HEK293 (cell line): ENCODE results near the gene ADH6.

Experiments
- CTCF ChIA-PET: fragments of 350-600 bp; formaldehyde crosslinking; extraction: SDS; loops from one replicate; lab custom pipeline; 2021; ENCODE audit warnings: antibody characterized with exemption; lab: Yijun Ruan, JAX
- POLR2A ChIA-PET: fragments of 300-600 bp; formaldehyde crosslinking; extraction: SDS; loops from one replicate; lab custom pipeline; 2020; ENCODE audit warnings: antibody characterized with exemption, inconsistent platforms; lab: Yijun Ruan, JAX
- H3K27ac ChIP-seq: fragments of 200-500 bp; sonication (Bioruptor generic); 2 replicates; pipeline ENCODE4 v1.5.1; 2014; ENCODE audit warnings: low read depth, low read length, control low read depth, inconsistent platforms; ENCODE audit errors: extremely low read depth
- H3K36me3 ChIP-seq, 2 experiments: fragments of 200-500 bp in 1 of 2; sonication (Bioruptor generic) in 1 of 2; 1 replicate in 1 of 2; 2 replicates in 1 of 2; pipeline ENCODE4 v1.5.1; 2014 to 2017; ENCODE audit warnings: inconsistent platforms in 2 of 2, low read length in 2 of 2; ENCODE audit not compliant: control insufficient read depth in 2 of 2, insufficient read depth in 1 of 2
- H3K4me1 ChIP-seq: fragments of 200-500 bp; sonication (Bioruptor generic); 2 replicates; pipeline ENCODE4 v1.5.1; 2014; ENCODE audit warnings: mild to moderate bottlenecking, low read length, inconsistent platforms; ENCODE audit not compliant: control insufficient read depth, insufficient read depth
- H3K4me3 ChIP-seq: 2 replicates; pipeline ENCODE4 v1.5.1; 2011; ENCODE audit warnings: low read depth, mild to moderate bottlenecking, control low read depth, low read length, moderate library complexity
- H3K9me3 ChIP-seq: fragments of 200-500 bp; sonication (Bioruptor generic); 2 replicates; pipeline ENCODE4 v1.5.1; 2014; ENCODE audit warnings: low read depth, low read length, inconsistent platforms; ENCODE audit not compliant: control insufficient read depth, insufficient read depth
- GFI1B ChIP-seq: fragments of 450-650 bp; formaldehyde crosslinking; IDR thresholded peaks from 2 replicates; pipeline ENCODE4 v1.5.1; 2016; ENCODE audit warnings: missing biosample characterization, missing genetic modification characterization
- INSM2 ChIP-seq: fragments of 450-650 bp; formaldehyde crosslinking; IDR thresholded peaks from 2 replicates; pipeline ENCODE4 v1.5.1; 2016; ENCODE audit warnings: missing biosample characterization, missing genetic modification characterization
- MYNN ChIP-seq: fragments of 450-650 bp; formaldehyde crosslinking; IDR thresholded peaks from 2 replicates; pipeline ENCODE4 v1.5.1; 2016; ENCODE audit warnings: missing biosample characterization, missing genetic modification characterization, borderline replicate concordance
- PRDM4 ChIP-seq: fragments of 450-650 bp; formaldehyde crosslinking; IDR thresholded peaks from 2 replicates; pipeline ENCODE4 v1.5.1; 2017; ENCODE audit warnings: missing biosample characterization, missing genetic modification characterization
- REPIN1 ChIP-seq: fragments of 450-650 bp; formaldehyde crosslinking; IDR thresholded peaks from 2 replicates; pipeline ENCODE4 v1.5.1; 2017; ENCODE audit warnings: missing biosample characterization, missing genetic modification characterization, low read depth
- SALL2 ChIP-seq: fragments of 450-650 bp; formaldehyde crosslinking; IDR thresholded peaks from 2 replicates; pipeline ENCODE4 v1.5.0; 2017; ENCODE audit warnings: missing biosample characterization, mild to moderate bottlenecking, missing genetic modification characterization, borderline replicate concordance
- SP7 ChIP-seq: fragments of 450-650 bp; formaldehyde crosslinking; IDR thresholded peaks from 2 replicates; pipeline ENCODE4 v1.5.1; 2016; ENCODE audit warnings: missing biosample characterization, missing genetic modification characterization
- YY1 ChIP-seq: fragments of 450-650 bp; formaldehyde crosslinking; IDR thresholded peaks from 2 replicates; pipeline ENCODE4 v1.5.1; 2018; ENCODE audit warnings: missing biosample characterization, missing genetic modification characterization
- ZBTB10 ChIP-seq: fragments of 450-650 bp; formaldehyde crosslinking; IDR thresholded peaks from 2 replicates; pipeline ENCODE4 v1.5.1; 2016; ENCODE audit warnings: missing biosample characterization, missing genetic modification characterization
- ZBTB11 ChIP-seq: fragments of 450-650 bp; formaldehyde crosslinking; conservative IDR thresholded peaks from 2 replicates; pipeline ENCODE4 v1.5.1; 2016; ENCODE audit warnings: low read depth, missing biosample characterization, missing genetic modification characterization
- ZNF214 ChIP-seq: fragments of 450-650 bp; formaldehyde crosslinking; IDR thresholded peaks from 2 replicates; pipeline ENCODE4 v1.5.1; 2017; ENCODE audit warnings: missing biosample characterization, mild to moderate bottlenecking, missing genetic modification characterization, borderline replicate concordance
- ZNF274 ChIP-seq, 2 experiments: fragments of 200-500 bp in 1 of 2; fragments of 450-650 bp in 1 of 2; sonication (Bioruptor generic) in 1 of 2; formaldehyde crosslinking in 1 of 2; IDR thresholded peaks; 2 replicates each; pipeline versions ENCODE4 v1.5.1 to v1.6.1; 2014 to 2016; ENCODE audit warnings: borderline replicate concordance in 1 of 2, inconsistent platforms in 1 of 2, low read length in 1 of 2, missing biosample characterization in 1 of 2, missing genetic modification characterization in 1 of 2
- ZNF521 ChIP-seq: fragments of 450-650 bp; formaldehyde crosslinking; IDR thresholded peaks from 2 replicates; pipeline ENCODE4 v1.5.1; 2017; ENCODE audit warnings: missing biosample characterization, mild to moderate bottlenecking, missing genetic modification characterization
- ZNF549 ChIP-seq: fragments of 450-650 bp; IDR thresholded peaks from 2 replicates; pipeline ENCODE4 v1.5.1; 2018; ENCODE audit warnings: missing biosample characterization, missing genetic modification characterization, mild to moderate bottlenecking, inconsistent platforms, moderate library complexity
- ZNF596 ChIP-seq: fragments of 450-650 bp; IDR thresholded peaks from 2 replicates; pipeline ENCODE4 v1.5.0; 2018; ENCODE audit warnings: missing biosample characterization, mild to moderate bottlenecking, missing genetic modification characterization, moderate library complexity
- ZNF621 ChIP-seq: fragments of 450-650 bp; formaldehyde crosslinking; IDR thresholded peaks from 2 replicates; pipeline ENCODE4 v1.5.1; 2017; ENCODE audit warnings: missing biosample characterization, missing genetic modification characterization
- ZNF654 ChIP-seq: fragments of 450-650 bp; formaldehyde crosslinking; IDR thresholded peaks from 2 replicates; pipeline ENCODE4 v1.5.1; 2016; ENCODE audit warnings: low read depth, missing biosample characterization, missing genetic modification characterization
- ZNF677 ChIP-seq: fragments of 450-650 bp; IDR thresholded peaks from 2 replicates; pipeline ENCODE4 v1.5.0; 2018; ENCODE audit warnings: missing biosample characterization, mild to moderate bottlenecking, missing genetic modification characterization, moderate library complexity
- ZNF837 ChIP-seq: fragments of 450-650 bp; formaldehyde crosslinking; IDR thresholded peaks from 2 replicates; pipeline ENCODE4 v1.5.1; 2016; ENCODE audit warnings: missing biosample characterization, missing genetic modification characterization
- ZNF843 ChIP-seq: fragments of 450-650 bp; formaldehyde crosslinking; IDR thresholded peaks from 2 replicates; pipeline ENCODE4 v1.5.1; 2016; ENCODE audit warnings: missing biosample characterization, missing genetic modification characterization
- TF ChIP-seq, protein P1 (sequence below): fragments of 450-650 bp; formaldehyde crosslinking; IDR thresholded peaks from 2 replicates; pipeline ENCODE4; 2016; ENCODE audit warnings: missing biosample characterization, missing genetic modification characterization

ADH6 gene

DNA sequence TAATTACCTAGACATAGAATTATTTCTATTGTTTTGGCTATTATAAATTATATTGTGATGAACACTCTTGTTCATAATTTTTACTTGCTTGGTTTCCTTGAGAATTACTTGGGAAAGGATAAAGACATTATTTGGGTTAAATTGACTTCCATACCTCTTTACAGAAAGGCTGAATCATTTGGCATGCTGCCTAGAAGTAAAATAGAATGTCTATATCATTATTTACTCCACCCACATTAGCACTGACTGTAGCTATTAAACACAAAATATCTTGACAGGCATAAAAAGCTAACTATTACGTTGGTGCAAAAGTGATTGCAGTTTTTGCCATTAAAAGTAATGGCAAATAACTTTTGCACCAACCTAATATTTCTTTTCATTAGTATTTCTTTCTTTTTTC, 29.7 kb upstream of the ADH6 start (continued):
- no peak for TF ChIP-seq REPIN1

DNA sequence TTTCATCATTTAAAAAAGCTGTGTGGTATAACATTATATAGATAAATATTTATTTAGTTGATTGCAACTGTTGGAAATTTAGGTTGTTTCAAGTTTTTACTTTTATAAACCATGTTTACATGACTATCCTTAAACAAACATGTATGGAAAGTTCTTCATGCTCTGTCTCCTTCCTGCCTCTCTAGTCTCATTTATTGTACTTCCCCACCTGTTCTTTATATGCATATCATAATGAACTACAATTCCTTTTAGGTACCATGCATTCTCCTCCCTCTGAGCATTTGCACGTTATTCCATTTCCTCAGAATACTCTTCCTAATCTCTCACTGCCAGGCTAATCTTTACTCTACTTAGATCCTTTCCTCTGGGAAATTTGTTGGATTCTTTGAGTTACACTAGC, 16.9 kb upstream of the ADH6 start:
- Histone ChIP-seq H3K27ac (no peak overlapping the region), H3K4me1 (no peaks in the 10 kb centered on the region), H3K9me3 (no peaks in the 10 kb centered on the region), H3K36me3 (no peaks in the 10 kb centered on the region), H3K4me3 (no peak overlapping the region)
- ChIA-PET POLR2A (no interaction called here), CTCF (interaction anchor here (0.5 kb wide), 1 partner anchor 170 kb away, joined by 6 read pairs; no protein-coding TSS in a partner anchor)
- TF ChIP-seq PRDM4 (tag by site-specific recombination) (no peak), ZNF549 (tag by site-specific recombination) (no peak), INSM2 (tag by site-specific recombination) (no peak), GFI1B (tag by site-specific recombination) (no peak), ZNF214 (tag by site-specific recombination) (no peak), ZNF837 (tag by site-specific recombination) (no peak), ZNF843 (tag by site-specific recombination) (no peak), YY1 (tag by site-specific recombination) (no peak), ZNF274 (IDR thresholded peaks at IDR 0.05; ENCODE audit: low read length) (no peak), ZNF274 (tag by site-specific recombination; IDR thresholded peaks at IDR 0.05; ENCODE audit: borderline replicate concordance) (no peak), MYNN (tag by site-specific recombination) (no peak)

DNA sequence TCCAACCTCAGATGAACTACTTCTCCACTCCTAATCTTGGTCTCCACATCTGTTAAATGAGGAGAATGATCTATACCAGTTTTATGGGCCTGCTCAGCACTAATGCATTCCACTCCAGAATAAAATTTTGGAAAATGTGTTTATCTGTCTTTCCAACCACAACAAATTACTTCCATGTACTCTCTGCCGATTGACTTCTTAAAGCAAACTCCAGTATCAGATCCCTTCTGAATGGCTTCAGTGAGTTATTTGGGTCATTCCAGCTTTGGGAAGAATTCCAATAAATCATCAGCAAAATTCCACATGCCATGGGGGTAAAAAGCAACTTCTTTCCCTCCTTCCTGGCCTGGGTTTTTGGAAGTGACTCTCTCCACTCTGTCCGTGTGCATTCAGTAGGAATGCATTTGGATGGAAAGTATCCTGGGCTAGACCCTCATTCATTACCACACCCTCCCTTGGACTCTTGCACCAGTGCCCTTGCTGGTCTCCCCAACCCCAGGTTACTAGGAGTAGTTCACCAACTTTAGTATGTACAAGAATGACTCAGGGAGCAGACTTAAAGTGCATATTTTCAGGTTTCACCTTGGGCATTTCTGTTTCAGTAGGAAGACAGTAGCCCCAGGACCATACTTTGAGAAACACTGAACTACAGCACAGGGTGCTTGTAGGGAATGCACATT, 15.4 kb upstream of the ADH6 start:
- H3K4me3 ChIP-seq, result no peak overlapping the region
- H3K27ac ChIP-seq, result no peak overlapping the region
- ChIA-PET CTCF (no interaction called here), POLR2A (no interaction called here)
- no peaks in the 10 kb centered on the region for H3K9me3 ChIP-seq
- H3K36me3 ChIP-seq, result no peaks in the 10 kb centered on the region
- no peaks in the 10 kb centered on the region for H3K4me1 ChIP-seq
- TF ChIP-seq SP7 (tag by site-specific recombination) (no peak), ZNF654 (no peak), ZBTB10 (tag by site-specific recombination) (no peak), SALL2 (no peak), ZNF621 (tag by site-specific recombination) (no peak), REPIN1 (no peak), ZBTB11 (tag by site-specific recombination) (no peak), ZNF521 (tag by site-specific recombination) (no peak), ZNF677 (tag by site-specific recombination) (no peak), ZNF596 (tag by site-specific recombination) (no peak)
- TF ChIP-seq, protein P1, sequence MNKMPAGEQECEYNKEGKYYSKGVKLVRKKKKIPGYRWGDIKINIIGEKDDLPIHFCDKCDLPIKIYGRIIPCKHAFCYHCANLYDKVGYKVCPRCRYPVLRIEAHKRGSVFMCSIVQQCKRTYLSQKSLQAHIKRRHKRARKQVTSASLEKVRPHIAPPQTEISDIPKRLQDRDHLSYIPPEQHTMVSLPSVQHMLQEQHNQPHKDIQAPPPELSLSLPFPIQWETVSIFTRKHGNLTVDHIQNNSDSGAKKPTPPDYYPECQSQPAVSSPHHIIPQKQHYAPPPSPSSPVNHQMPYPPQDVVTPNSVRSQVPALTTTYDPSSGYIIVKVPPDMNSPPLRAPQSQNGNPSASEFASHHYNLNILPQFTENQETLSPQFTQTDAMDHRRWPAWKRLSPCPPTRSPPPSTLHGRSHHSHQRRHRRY, result no peak
